Neuronal stem cell (in vitro differentiated cells): ENCODE measurements around the gene ZMIZ1.

Source experiments
- DNase-seq: peaks from one replicate; pipeline ENCODE4 v3.0.0-alpha.2; 2013; ENCODE audit warnings: low spot score
- H2AFZ ChIP-seq: one replicate; pipeline ENCODE4 v1.6.1; 2013; ENCODE audit warnings: mild to moderate bottlenecking, low read length, inconsistent platforms
- H2AK5ac ChIP-seq: 2 replicates; pipeline ENCODE4 v1.6.1; 2013; ENCODE audit warnings: low read depth, mild to moderate bottlenecking, inconsistent platforms, low read length, moderate library complexity, mixed read lengths
- H2BK120ac ChIP-seq: 2 replicates; pipeline ENCODE4 v1.6.1; 2013; ENCODE audit warnings: low read depth, mild to moderate bottlenecking, inconsistent platforms, low read length, moderate library complexity, mixed read lengths
- H2BK12ac ChIP-seq: one replicate; pipeline ENCODE4 v1.6.1; 2013; ENCODE audit warnings: low read length, inconsistent platforms
- H2BK15ac ChIP-seq: 2 replicates; pipeline ENCODE4 v1.6.1; 2013; ENCODE audit warnings: mild to moderate bottlenecking, low read length, inconsistent platforms, mixed read lengths
- H2BK5ac ChIP-seq: one replicate; pipeline ENCODE4 v1.6.1; 2013; ENCODE audit warnings: inconsistent platforms, mild to moderate bottlenecking, low read length, moderate library complexity
- H3K14ac ChIP-seq: one replicate; pipeline ENCODE4 v1.6.1; 2013; ENCODE audit warnings: low read length, inconsistent platforms
- H3K18ac ChIP-seq: 2 replicates; pipeline ENCODE4 v1.6.1; 2013; ENCODE audit warnings: low read length, inconsistent platforms
- H3K23ac ChIP-seq: 2 replicates; pipeline ENCODE4 v1.6.1; 2013; ENCODE audit warnings: low read depth, mild to moderate bottlenecking, mixed read lengths, low read length, inconsistent platforms; ENCODE audit not compliant: poor library complexity
- H3K27ac ChIP-seq: replicated peaks from 3 replicates; pipeline ENCODE4 v1.5.1; 2013; ENCODE audit warnings: low read length, inconsistent platforms
- H3K27me3 ChIP-seq, 3 experiments: 2 replicates each; pipeline ENCODE4 v1.6.1; 2013; ENCODE audit warnings: low read length in 3 of 3, mild to moderate bottlenecking in 2 of 3, inconsistent platforms in 1 of 3, low read depth in 1 of 3, mixed read lengths in 1 of 3, moderate library complexity in 1 of 3; ENCODE audit not compliant: control insufficient read depth in 3 of 3, insufficient read depth in 3 of 3
- H3K36me3 ChIP-seq, 2 donors: replicated peaks in 1 of 2; 2 replicates each; pipeline ENCODE4 v1.6.1; 2013; ENCODE audit warnings: low read length in 2 of 2; ENCODE audit not compliant: control insufficient read depth in 2 of 2, insufficient read depth in 2 of 2
- H3K4ac ChIP-seq: 2 replicates; pipeline ENCODE4 v1.6.1; 2013; ENCODE audit warnings: inconsistent platforms, mild to moderate bottlenecking, low read length, moderate library complexity
- H3K4me1 ChIP-seq, 2 donors: 1 replicate in 1 of 2; 2 replicates in 1 of 2; pipeline ENCODE4 v1.6.1; 2013; ENCODE audit warnings: low read length in 2 of 2, low read depth in 1 of 2; ENCODE audit not compliant: control insufficient read depth in 2 of 2, insufficient read depth in 1 of 2
- H3K4me2 ChIP-seq: one replicate; pipeline ENCODE4 v1.6.1; 2013; ENCODE audit warnings: mild to moderate bottlenecking, low read length, inconsistent platforms; ENCODE audit not compliant: insufficient read depth, poor library complexity, severe bottlenecking
- H3K4me3 ChIP-seq, 2 donors: 2 replicates each; pipeline ENCODE4 v1.5.1; 2013; ENCODE audit warnings: low read length in 2 of 2, mild to moderate bottlenecking in 2 of 2, inconsistent platforms in 1 of 2, moderate library complexity in 1 of 2
- H3K79me1 ChIP-seq: one replicate; pipeline ENCODE4 v1.6.1; 2013; ENCODE audit warnings: low read depth, mild to moderate bottlenecking, inconsistent platforms, low read length, moderate library complexity
- H3K9ac ChIP-seq: one replicate; pipeline ENCODE4 v1.6.1; 2013; ENCODE audit warnings: mild to moderate bottlenecking, low read depth, low read length, inconsistent platforms; ENCODE audit not compliant: poor library complexity
- H3K9me3 ChIP-seq, 2 donors: replicated peaks in 1 of 2; 2 replicates each; pipeline versions ENCODE3 to v1.6.1; 2013; ENCODE audit warnings: low read length in 2 of 2, mild to moderate bottlenecking in 2 of 2, inconsistent platforms in 1 of 2, low read depth in 1 of 2, mixed read lengths in 1 of 2, moderate library complexity in 1 of 2; ENCODE audit not compliant: control insufficient read depth in 2 of 2, insufficient read depth in 1 of 2
- H4K8ac ChIP-seq: one replicate; pipeline ENCODE4 v1.6.1; 2013; ENCODE audit warnings: low read depth, mild to moderate bottlenecking, inconsistent platforms, low read length, moderate library complexity
- H4K91ac ChIP-seq: one replicate; pipeline ENCODE4 v1.6.1; 2013; ENCODE audit warnings: low read length, low read depth, mild to moderate bottlenecking, inconsistent platforms; ENCODE audit not compliant: poor library complexity
- WGBS, 2 donors: extraction: QIAGEN DNeasy Blood & Tissue Kit; methylation state at CpG; one replicate each; pipeline ENCODE4 v1.1.7; 2013; ENCODE audit warnings: missing lambda C conversion rate in 2 of 2, mixed read lengths in 1 of 2; ENCODE audit not compliant: insufficient read length in 2 of 2, insufficient replicate concordance in 1 of 2; ENCODE audit errors: extremely low coverage in 2 of 2; 5-methylcytosine and 5-hydroxymethylcytosine counted together

ZMIZ1 gene

DNA sequence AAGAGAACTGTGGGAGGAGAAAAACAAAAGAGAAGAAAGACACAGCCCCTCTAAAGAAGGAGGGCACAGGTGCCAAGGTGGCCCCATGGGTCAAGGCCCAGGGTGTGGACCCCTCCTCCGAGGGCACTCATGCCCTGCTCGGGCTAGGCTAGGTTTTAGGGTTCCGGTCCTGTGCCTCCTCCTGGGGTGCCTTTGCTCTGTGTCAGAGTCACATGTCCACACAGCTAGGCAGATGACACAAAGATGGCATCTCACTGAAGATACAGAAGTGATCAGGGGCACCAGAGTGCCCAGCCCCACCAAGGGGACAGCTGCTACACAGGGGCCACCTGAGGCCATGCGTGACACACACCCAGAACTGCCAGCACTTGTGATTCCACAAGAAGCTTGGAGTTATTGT is 162.1 kb downstream of the ZMIZ1 start:
- Histone ChIP-seq H3K27ac (peak overlapping the region; percentile 66), H3K79me1 (no peaks in the 10 kb centered on the region), H4K91ac (no peak overlapping the region), H3K9me3 (no peaks in the 10 kb centered on the region), H2BK15ac (no peak overlapping the region), H3K4me3 (no peak overlapping the region), H3K27me3 (no peaks in the 10 kb centered on the region), H3K4me1 (peaks cover 20 to 30% of the 10 kb centered on the region in 2 donors), H2BK5ac (no peak overlapping the region), H2BK120ac (no peak overlapping the region), H3K23ac (no peak overlapping the region), H3K14ac (no peak overlapping the region), H3K18ac (peak overlapping the region; percentile 68), H3K9ac (no peak overlapping the region), H4K8ac (no peak overlapping the region), H2BK12ac (no peak overlapping the region), H3K4me2 (no peak overlapping the region), H3K36me3 (peaks cover 6 to 70% of the 10 kb centered on the region in 2 donors), H3K4ac (no peak overlapping the region), H2AFZ (no peak overlapping the region), H2AK5ac (no peak overlapping the region)
- WGBS, 2 donors: no CpG with 5 or more reads among the region's 4 CpGs
- DNase-seq: no peak

DNA sequence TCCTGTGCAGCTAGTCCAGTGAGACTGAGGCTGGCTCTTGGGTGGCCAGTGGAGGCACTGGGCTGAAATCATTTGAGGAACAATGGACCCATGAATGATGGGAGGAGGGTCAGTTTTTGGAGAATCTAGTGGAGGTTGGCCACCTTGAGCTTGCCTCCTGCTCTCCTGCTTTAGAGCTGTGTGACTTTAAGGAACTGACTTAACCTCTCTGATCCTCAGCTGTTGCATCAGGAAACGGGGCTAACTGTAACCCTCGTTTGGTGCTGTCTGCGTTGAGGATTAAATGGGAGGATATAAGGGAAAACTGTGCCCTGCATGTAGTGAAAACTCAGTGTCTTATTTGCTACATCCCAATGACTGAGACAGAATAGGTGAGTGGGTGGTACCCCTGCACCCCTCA is 163.1 kb downstream of the ZMIZ1 start:
- H3K9me3 ChIP-seq: no peaks in the 10 kb centered on the region
- no peak overlapping the region for H4K91ac ChIP-seq
- H2BK12ac ChIP-seq: no peak overlapping the region
- H3K14ac ChIP-seq: no peak overlapping the region
- no peak overlapping the region for H3K4ac ChIP-seq
- no peak overlapping the region for H3K4me2 ChIP-seq
- no peak overlapping the region for H2BK5ac ChIP-seq
- no peak overlapping the region for H3K23ac ChIP-seq
- H2AFZ ChIP-seq: no peak overlapping the region
- no peaks in the 10 kb centered on the region for H3K27me3 ChIP-seq
- H3K79me1 ChIP-seq: no peaks in the 10 kb centered on the region
- peaks cover 27 to 41% of the 10 kb centered on the region in 2 donors for H3K4me1 ChIP-seq
- no peak overlapping the region for H3K18ac ChIP-seq
- no peak overlapping the region for H2BK15ac ChIP-seq
- WGBS, 2 donors: no CpG with 5 or more reads among the region's 3 CpGs
- no peak overlapping the region for H3K27ac ChIP-seq
- H3K4me3 ChIP-seq: no peak overlapping the region
- DNase-seq: no peak
- H3K9ac ChIP-seq: no peak overlapping the region
- H2BK120ac ChIP-seq: no peak overlapping the region
- H3K36me3 ChIP-seq: peaks cover 2 to 60% of the 10 kb centered on the region in 2 donors
- no peak overlapping the region for H2AK5ac ChIP-seq
- no peak overlapping the region for H4K8ac ChIP-seq

DNA sequence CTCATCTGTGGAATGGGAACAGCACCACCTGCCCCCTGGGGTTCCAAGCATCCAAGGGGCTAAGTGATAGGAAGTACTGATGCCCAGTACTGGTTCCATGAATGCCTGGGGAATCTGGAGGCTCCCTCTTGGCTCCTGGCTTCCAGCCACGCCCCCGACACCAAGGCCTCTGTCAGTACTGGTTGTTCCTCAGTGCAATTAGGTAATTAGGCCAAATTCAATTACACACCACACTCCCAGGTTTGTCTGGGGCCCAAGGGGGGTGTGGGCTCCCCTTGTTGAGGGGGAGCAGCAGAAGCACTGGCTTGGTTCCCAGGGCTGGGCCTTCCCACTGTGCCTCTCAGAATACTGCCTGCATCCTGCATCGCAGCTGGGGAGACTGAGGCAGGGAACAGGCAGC is 164.1 kb downstream of the ZMIZ1 start:
- H3K4me3 ChIP-seq: no peak overlapping the region
- no peaks in the 10 kb centered on the region for H3K9me3 ChIP-seq
- no peak overlapping the region for H3K27ac ChIP-seq
- no peak overlapping the region for H3K4me2 ChIP-seq
- no peaks in the 10 kb centered on the region for H3K79me1 ChIP-seq
- H3K9ac ChIP-seq: no peak overlapping the region
- H3K36me3 ChIP-seq: peaks cover 2 to 53% of the 10 kb centered on the region in 2 donors
- no peak overlapping the region for H2BK5ac ChIP-seq
- H2AFZ ChIP-seq: no peak overlapping the region
- H2BK15ac ChIP-seq: no peak overlapping the region
- H4K91ac ChIP-seq: no peak overlapping the region
- H3K23ac ChIP-seq: no peak overlapping the region
- DNase-seq: no peak
- WGBS, 2 donors: no CpG with 5 or more reads among the region's 3 CpGs
- no peak overlapping the region for H3K14ac ChIP-seq
- H3K4ac ChIP-seq: no peak overlapping the region
- no peak overlapping the region for H4K8ac ChIP-seq
- no peak overlapping the region for H2BK12ac ChIP-seq
- no peak overlapping the region for H2BK120ac ChIP-seq
- H3K27me3 ChIP-seq: no peaks in the 10 kb centered on the region
- no peak overlapping the region for H3K18ac ChIP-seq
- peaks cover 35 to 50% of the 10 kb centered on the region in 2 donors for H3K4me1 ChIP-seq
- no peak overlapping the region for H2AK5ac ChIP-seq

DNA sequence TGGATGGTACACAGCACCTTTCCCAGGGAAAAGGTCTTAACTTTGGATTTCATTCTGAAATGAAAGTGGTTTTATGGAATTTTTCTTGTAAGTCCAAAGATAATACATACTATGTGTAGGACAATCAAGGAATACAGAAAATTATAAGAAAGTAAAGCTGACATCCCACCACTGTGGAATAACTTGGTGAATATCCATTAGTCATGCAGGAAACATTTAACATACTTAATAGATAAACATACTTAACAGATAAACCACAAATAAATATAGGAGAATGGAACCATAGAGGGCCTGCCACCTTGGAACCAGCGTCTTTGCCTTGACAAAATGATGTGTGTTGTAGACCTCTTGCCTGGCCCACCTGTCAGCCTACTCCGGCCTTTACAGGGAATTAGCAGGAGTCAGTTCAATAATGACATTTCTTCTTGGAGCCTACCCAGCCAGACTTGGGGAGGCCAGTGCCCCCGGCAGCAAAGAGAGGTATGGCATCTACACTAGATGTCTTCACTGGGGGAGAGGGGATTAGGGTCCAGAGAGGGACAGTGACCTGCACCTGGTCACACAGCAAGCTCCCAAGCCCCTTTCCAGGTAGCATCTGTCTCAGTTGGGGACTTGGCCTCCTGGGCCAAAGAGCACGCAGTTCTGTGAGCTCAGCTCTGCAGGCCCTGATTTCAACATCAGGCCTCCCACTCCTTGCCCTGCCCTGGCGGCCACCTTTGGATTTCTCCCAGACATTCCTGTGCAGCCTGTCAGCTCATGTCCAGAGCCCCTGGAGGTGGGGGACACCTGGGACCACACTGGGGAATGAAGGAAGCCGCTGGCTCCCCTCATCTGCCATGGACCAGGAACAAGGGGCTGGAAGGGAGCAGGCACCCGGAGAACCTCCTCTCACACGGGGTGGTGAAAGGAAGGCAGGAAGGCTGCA is 165.9 kb downstream of the ZMIZ1 start:
- H3K79me1 ChIP-seq: no peaks in the 10 kb centered on the region
- H3K4me2 ChIP-seq: no peak overlapping the region
- no peaks in the 10 kb centered on the region for H3K9me3 ChIP-seq
- no peak overlapping the region for H3K4ac ChIP-seq
- H3K18ac ChIP-seq: no peak overlapping the region
- no peak overlapping the region for H2BK12ac ChIP-seq
- no peak overlapping the region for H2BK15ac ChIP-seq
- no peak for DNase-seq
- no peak overlapping the region for H2AFZ ChIP-seq
- H3K14ac ChIP-seq: no peak overlapping the region
- H3K36me3 ChIP-seq: peaks cover 2 to 40% of the 10 kb centered on the region in 2 donors
- H2BK5ac ChIP-seq: no peak overlapping the region
- H3K27ac ChIP-seq: no peak overlapping the region
- H4K91ac ChIP-seq: no peak overlapping the region
- peaks cover 38 to 52% of the 10 kb centered on the region in 2 donors for H3K4me1 ChIP-seq
- H4K8ac ChIP-seq: no peak overlapping the region
- H2AK5ac ChIP-seq: no peak overlapping the region
- no peak overlapping the region for H3K23ac ChIP-seq
- no peaks in the 10 kb centered on the region for H3K27me3 ChIP-seq
- H2BK120ac ChIP-seq: no peak overlapping the region
- WGBS, 2 donors: no CpG with 5 or more reads among the region's 8 CpGs
- no peak overlapping the region for H3K9ac ChIP-seq
- no peak overlapping the region for H3K4me3 ChIP-seq
